DMS153 (cell line): ENCODE measurements around the gene NCS1.
"Not testable (repeated sequence)": the region's sequence is repeated elsewhere in the genome, so short reads cannot be mapped to it uniquely, and the experiment has no call there.

Source experiments
- DNase-seq: peaks from one replicate; lab custom pipeline; 2025; lab: John Stamatoyannopoulos, UW

NCS1 gene

GRCh38 chr9:130237763-130238524, 65.7 kb downstream of the NCS1 start:
- no peak for DNase-seq

GRCh38 chr9:130239363-130239695, 67.1 kb downstream of the NCS1 start:
- DNase-seq = no peak

- peak; percentile 24 for DNase-seq
Observed at GRCh38 chr9:130239741-130240241, 67.6 kb downstream of the NCS1 start.

- peak; percentile 80 for DNase-seq
Observed at GRCh38 chr9:130240410-130241197, 68.4 kb downstream of the NCS1 start.

- DNase-seq = no peak
Observed at GRCh38 chr9:130241198-130241535, 69.0 kb downstream of the NCS1 start.

- no peak for DNase-seq
Observed at GRCh38 chr9:130242270-130243014, 70.2 kb downstream of the NCS1 start.

GRCh38 chr9:130243015-130243881, 71.0 kb downstream of the NCS1 start:
- peak; percentile 73 for DNase-seq

GRCh38 chr9:130243882-130244170, 71.6 kb downstream of the NCS1 start:
- no peak for DNase-seq

- DNase-seq = no peak
Observed at GRCh38 chr9:130244548-130245165, 72.5 kb downstream of the NCS1 start.

GRCh38 chr9:130245474-130245873, 73.3 kb downstream of the NCS1 start:
- no peak for DNase-seq

GRCh38 chr9:130246126-130246525, 73.9 kb downstream of the NCS1 start:
- no peak for DNase-seq

- peak; percentile 48 for DNase-seq
Observed at GRCh38 chr9:130254747-130255630, 82.8 kb downstream of the NCS1 start.

- no peak for DNase-seq
Observed at GRCh38 chr9:130255631-130256134, 83.5 kb downstream of the NCS1 start.

- DNase-seq = no peak
Observed at GRCh38 chr9:130256644-130257043, 84.4 kb downstream of the NCS1 start.

- DNase-seq = not testable (repeated sequence)
Observed at GRCh38 chr9:130258137-130258536, 85.9 kb downstream of the NCS1 start.

- DNase-seq = no peak
Observed at GRCh38 chr9:130259044-130259443, 86.8 kb downstream of the NCS1 start.

- no peak for DNase-seq
Observed at GRCh38 chr9:130260816-130261765, 88.9 kb downstream of the NCS1 start.

- no peak for DNase-seq
Observed at GRCh38 chr9:130262061-130262745, 90.0 kb downstream of the NCS1 start.
